Measurements from ENCODE around the gene OR6B1.
"Not testable (repeated sequence)": the region's sequence is repeated elsewhere in the genome, so short reads cannot be mapped to it uniquely, and the experiment has no call there.

The OR6B1 gene

DNA sequence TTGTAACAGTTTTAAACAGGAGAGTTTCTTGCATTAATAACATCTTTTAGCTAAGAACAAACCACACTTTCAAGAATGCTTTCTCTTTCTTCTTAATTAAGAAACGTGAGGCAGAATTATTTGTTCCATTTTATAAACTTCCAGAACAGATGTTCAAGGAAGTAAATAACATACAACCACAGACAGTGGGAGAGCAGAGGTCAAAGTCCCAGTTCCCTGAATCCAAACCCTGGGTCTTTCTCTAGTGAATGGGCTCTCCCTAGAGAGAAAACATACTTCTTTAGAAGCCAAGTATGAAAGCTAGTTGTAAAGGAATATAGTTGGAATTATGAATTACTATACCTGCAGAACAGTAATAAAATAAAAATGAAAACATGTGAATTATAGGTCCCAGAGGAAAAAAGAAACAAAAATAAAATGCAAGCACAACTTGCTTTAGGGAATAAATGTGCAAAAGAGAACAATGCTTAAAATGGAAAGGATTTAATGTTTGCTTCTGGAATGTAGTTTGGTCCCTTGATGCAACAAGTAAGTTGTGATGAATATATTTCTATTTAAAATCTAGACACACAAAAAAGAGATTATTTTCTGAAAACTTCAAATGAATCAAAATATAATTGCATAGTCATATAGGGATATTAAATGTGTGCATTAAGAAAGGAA lies 6.0 kb downstream of the OR6B1 start:
- DNase-seq: no peak

DNA sequence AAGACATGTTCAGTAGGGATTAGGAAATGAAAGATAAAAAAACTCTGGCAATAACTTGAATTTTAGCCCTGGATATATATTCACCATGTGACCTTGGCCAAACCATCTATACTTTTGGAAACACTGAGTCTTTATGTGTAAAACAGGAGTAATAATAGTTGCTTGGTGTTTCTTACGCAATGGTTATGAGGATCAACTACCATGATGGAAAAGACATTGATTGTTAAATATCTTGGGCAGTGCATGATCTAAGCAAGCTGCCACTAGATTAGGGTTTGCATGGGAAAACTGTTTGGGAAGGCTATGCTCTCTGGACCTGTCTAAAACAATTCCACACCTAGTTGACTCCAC lies 6.5 kb downstream of the OR6B1 start:
- no peak for DNase-seq

GRCh38 chr7:144009361-144009760 lies 9.2 kb downstream of the OR6B1 start:
- no peak for DNase-seq

DNA sequence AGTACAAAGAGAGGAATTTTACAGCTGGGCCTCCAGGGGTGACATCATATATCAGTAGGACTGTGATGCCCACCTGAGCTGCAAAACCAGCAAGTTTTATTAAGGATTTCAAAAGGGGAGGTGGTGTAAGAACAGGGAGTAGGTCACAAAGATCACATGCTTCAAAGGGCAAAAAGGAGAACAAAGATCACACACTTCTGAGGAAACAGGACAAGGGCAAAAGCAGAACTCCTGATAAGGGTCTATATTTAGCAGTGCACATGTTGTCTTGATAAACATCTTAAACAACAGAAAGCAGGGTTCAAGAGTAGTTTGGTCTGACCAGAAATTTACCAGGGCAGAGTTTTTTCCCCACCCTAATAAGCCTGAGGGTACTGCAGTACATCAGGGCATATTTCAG lies 9.9 kb downstream of the OR6B1 start:
- not testable (repeated sequence) for DNase-seq

- DNase-seq: not testable (repeated sequence)
Observed at GRCh38 chr7:144010821-144011220, 10.7 kb downstream of the OR6B1 start.

GRCh38 chr7:144011458-144012230 lies 11.5 kb downstream of the OR6B1 start:
- DNase-seq: no peak

GRCh38 chr7:144018065-144018464 lies 17.9 kb downstream of the OR6B1 start:
- no peak for DNase-seq

DNA sequence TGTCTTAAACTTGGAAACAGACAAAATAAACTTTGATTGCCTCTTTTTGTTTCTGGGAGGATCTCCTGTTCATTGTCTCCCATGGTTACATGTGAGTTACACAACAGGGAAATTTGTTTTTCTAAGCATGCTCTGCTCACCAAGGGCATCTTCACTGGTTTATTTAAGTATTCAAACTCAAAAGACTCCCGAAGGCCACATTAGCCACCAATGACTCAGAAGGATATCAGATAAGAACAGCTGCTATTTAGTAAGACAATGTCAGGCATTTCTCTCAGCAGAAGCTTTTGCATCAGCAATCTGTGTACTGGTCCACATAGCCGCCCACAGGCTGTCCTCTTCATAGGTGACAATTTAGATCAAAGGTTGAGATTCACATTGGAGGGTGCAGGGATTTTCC lies 19.3 kb downstream of the OR6B1 start:
- no peak for DNase-seq

DNA sequence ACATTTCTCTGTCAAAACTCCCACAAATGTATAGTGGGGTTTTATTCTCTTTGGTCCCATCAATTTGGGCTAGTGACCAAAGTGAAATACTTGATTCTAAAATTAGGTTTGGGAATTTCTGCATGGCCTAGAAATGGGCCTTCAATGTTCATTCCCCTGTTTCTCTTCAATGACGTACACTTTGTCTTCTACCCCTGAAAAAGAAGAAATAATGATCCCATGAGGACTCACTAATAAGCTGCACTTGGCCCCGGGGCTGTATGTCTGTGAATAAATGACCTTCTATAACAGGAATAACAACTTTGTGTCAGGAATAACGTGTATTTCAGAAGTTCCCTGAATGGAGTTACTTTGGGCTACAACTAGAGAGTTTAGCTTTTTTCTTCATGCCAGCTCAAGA lies 20.2 kb downstream of the OR6B1 start:
- DNase-seq: no peak

DNA sequence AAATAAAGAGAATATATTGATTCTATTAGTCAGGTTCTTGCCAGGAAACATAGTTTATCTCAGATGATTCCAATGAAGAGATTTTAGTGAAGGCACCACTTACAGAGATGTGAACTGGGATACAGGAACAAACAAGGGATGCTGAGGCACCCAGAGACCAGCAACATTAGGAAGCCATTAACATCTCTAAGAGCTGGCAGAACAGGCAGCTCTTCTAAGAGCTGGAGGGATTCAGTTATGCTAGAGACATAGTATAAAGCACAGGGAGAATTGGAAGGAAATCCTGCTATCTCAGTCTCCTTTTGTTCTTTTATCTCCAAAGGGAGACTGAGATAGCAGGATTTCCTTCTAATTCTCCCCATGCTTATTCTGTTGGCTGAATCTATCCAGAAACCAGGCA lies 22.0 kb downstream of the OR6B1 start:
- DNase-seq: no peak

- DNase-seq: no peak
Observed at GRCh38 chr7:144023171-144023827, 23.2 kb downstream of the OR6B1 start.

DNA sequence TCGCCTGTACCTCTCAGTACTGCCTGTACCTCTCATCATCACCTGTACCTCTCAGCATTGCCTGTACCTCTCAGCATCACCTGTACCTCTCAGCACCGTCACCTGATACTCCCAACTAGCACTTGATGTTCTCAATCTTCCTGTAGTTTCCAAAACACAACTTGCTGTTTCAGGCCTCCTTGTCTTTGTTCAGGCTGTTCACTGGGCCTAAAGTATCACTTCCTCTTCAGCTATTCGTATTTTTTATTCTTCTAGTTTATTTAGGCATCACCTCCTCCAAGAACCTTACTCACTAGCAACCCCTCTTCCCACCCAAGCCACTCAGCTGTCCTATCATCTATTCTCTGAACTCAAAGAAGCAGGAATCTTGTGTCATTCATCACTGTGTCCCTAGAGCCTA lies 24.1 kb downstream of the OR6B1 start:
- DNase-seq: no peak

DNA sequence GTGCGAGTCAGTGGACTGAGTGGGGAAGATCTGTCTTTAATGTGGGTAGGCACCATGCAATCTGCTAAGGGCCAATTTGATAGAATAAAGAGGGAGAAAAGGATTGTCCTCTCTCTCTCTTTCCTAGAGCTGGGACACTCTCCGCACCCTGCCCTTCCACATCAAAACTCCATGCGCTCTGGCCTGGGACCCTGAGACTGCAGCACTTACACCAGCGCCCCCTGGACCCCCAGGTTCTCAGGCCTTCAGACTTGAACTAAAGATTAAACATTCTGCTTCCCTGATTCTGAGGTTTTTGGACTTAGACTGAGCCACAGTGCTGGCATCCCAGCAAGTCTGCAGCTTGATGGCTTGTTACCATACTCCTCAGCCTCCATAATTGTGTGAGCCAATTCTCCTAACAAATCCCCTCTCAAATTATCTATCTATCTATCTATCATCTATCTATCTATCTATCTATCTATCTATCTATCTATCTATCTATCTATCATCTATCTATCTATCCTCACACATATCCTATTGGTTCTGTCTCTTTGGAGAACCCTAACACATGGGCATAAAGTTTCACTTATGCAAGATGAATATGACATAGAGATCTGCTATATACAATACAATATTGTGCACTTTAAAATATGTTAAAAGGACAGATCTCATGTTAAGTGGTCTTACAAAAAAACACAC lies 26.2 kb downstream of the OR6B1 start:
- DNase-seq: no peak

DNA sequence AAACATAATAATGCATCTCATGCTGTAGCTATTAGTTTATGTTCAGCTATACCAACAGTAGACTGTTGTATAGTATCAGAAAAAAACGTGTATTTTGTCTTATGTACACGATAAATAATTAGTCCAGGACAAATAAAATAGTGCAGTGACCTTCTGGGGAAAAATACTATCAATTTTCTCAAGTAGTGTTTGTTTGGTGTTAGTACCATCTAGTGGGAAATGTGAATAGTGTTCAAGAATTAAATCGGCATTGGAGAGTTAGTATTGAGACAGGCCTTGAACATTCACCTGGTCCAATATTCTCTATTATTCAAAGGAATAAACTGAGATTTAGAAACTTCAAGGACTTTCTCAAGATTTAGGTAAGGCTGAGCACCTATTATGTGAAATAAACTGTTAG lies 26.9 kb downstream of the OR6B1 start:
- no peak for DNase-seq

DNA sequence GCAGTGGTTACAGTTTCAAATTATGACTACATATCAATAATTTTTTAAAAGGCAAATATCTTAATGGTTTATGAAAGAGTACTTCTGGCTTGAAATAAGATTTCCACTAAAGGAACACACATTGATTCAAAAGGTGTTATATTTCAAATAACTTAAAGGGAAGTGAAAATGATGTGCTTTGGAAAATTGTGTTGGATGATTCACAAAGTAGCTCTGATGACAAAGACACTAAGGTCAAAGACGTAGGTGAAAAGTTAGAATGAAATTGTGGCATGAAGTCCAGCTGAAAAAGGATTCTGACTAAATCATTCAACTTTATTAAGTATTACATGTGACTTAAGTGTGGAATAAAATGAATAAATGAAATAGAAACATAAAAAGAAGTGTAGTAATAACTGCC lies 27.9 kb downstream of the OR6B1 start:
- DNase-seq: no peak

DNA sequence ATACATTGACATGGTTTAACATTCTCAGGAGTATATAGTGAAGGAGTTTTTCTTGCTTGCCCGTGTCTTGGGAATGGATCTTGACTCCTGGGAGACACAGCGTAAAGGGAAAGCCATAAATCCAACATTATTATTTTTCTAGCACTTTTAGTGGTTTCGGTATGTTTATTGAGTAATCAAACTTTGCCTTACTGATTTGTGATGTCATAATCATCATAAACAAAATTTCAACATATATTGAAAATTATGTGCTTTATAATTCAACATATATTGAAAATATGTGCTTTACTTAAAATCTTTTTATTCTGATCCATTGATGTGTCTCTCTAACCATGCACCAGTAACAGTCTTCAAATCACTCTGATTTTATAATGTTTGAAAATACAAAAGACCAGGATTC lies 28.4 kb downstream of the OR6B1 start:
- no peak for DNase-seq

GRCh38 chr7:144032516-144032915 lies 32.4 kb downstream of the OR6B1 start:
- no peak for DNase-seq

- DNase-seq: no peak
Observed at GRCh38 chr7:144032985-144033709, 33.0 kb downstream of the OR6B1 start.

DNA sequence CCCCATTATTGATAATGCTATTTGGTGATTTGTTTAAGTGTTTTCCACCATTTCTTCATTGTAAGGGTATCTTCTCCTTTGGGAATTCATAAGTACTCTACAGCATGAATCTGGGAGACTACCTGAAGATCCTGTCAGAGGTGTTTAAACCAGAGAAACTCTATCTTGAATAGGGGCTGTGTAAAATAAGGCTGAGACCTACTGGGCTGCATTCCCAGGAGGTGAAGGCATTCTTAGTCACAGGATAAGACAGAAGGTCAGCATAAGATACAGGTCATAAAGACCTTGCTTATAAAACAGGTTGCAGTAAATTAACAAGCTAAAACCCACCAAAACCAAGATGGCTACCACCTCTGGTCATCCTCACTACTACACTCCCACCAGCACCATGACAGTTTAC lies 35.3 kb downstream of the OR6B1 start:
- no peak for DNase-seq

- no peak for DNase-seq
Observed at GRCh38 chr7:144036302-144036885, 36.3 kb downstream of the OR6B1 start.

GRCh38 chr7:144037414-144038035 lies 37.4 kb downstream of the OR6B1 start:
- DNase-seq: no peak

- DNase-seq: no peak
Observed at GRCh38 chr7:144038887-144039286, 38.8 kb downstream of the OR6B1 start.

Measured in activated naive CD4-positive, alpha-beta T cell treated with Interleukin-2 at 50 U/mL for 16 hours (primary cell).